ENCODE measurements around the gene MLH3. TPM values are rescaled to one million over a fixed set of nuclear protein-coding genes. Genes with fewer than 3 reads are reported as not detected.

MLH3 gene
- total and polyA plus RNA-seq, 4 donors = 5.8 to 29.7 (median 9.9) TPM

DNA sequence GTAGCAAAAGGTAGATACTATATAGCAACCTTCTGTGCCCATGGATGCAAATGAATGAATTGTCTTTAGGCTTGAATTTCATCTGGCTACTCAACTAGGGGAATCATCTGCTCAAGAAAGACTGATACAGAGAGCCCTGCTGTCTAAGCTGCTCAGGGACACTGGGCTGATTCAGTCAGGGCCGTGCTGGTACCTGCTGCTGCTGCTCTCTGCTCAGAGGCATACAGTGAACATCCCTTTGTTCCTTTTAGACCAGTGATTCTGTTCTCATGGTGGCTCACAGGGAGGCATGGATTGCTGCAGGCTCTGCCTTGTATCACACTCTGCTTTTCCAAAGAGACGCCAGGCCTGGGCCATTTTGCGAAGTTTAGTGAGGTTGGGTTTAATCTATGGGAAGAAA, 34.5 kb downstream of the MLH3 start (continued):
- no peak for TF ChIP-seq EGR1 (IDR thresholded peaks at IDR 0.05; ENCODE audit: low read depth in 2 of 2)
- TF ChIP-seq, protein P1, sequence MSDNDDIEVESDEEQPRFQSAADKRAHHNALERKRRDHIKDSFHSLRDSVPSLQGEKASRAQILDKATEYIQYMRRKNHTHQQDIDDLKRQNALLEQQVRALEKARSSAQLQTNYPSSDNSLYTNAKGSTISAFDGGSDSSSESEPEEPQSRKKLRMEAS (IDR thresholded peaks at IDR 0.05) = no peak
- TF ChIP-seq FOXA1 (IDR thresholded peaks at IDR 0.05) = no peak
- TF ChIP-seq TAF1 (conservative IDR thresholded peaks at IDR 0.05) = no peak
- TF ChIP-seq, protein P2, sequence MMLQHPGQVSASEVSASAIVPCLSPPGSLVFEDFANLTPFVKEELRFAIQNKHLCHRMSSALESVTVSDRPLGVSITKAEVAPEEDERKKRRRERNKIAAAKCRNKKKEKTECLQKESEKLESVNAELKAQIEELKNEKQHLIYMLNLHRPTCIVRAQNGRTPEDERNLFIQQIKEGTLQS (IDR thresholded peaks at IDR 0.05) = no peak
- TF ChIP-seq, protein P3, sequence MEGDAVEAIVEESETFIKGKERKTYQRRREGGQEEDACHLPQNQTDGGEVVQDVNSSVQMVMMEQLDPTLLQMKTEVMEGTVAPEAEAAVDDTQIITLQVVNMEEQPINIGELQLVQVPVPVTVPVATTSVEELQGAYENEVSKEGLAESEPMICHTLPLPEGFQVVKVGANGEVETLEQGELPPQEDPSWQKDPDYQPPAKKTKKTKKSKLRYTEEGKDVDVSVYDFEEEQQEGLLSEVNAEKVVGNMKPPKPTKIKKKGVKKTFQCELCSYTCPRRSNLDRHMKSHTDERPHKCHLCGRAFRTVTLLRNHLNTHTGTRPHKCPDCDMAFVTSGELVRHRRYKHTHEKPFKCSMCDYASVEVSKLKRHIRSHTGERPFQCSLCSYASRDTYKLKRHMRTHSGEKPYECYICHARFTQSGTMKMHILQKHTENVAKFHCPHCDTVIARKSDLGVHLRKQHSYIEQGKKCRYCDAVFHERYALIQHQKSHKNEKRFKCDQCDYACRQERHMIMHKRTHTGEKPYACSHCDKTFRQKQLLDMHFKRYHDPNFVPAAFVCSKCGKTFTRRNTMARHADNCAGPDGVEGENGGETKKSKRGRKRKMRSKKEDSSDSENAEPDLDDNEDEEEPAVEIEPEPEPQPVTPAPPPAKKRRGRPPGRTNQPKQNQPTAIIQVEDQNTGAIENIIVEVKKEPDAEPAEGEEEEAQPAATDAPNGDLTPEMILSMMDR (IDR thresholded peaks at IDR 0.05; ENCODE audit: low read depth, low read length, missing input control) = no peak

DNA sequence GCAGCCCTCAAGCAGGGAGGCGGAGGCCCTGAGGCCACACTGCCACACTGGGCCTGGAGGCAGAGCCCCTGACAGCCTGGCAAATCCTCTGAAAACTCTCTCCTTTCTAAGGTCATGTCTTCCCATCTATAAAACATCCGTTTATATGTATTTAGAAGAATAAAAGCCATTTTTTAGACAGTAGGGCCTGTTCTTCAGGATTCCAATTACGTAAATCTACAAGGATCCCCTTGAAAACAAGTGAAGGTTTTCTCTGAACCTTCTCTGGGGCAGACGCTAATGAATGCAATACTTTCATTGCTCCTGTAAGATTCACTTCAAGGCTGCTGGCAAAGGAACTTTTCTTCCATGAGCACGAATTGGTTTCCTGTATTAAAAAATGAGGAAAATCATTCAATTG, 35.8 kb downstream of the MLH3 start:
- no peaks in the 10 kb centered on the region for H3K9me3 ChIP-seq (ENCODE audit: control insufficient read depth in 4 of 4, low read length in 3 of 4)
- no peak overlapping the region for H3K9ac ChIP-seq (ENCODE audit: low read depth in 1 of 2, low read length in 2 of 2)
- WGBS = 93% methylated on average over 5 of the region's 5 CpGs
- no peaks in the 10 kb centered on the region for H3K4me1 ChIP-seq (ENCODE audit: control insufficient read depth in 4 of 4, insufficient read depth in 4 of 4, low read length in 3 of 4)
- H3K27me3 ChIP-seq (ENCODE audit: control insufficient read depth in 4 of 4, insufficient read depth in 4 of 4, low read length in 3 of 4) = no peaks in the 10 kb centered on the region
- TF ChIP-seq RAD21 (IDR thresholded peaks at IDR 0.05) (no peak), SP1 (IDR thresholded peaks at IDR 0.05) (no peak), FOXA1 (IDR thresholded peaks at IDR 0.05) (no peak), GABPA (IDR thresholded peaks at IDR 0.05 in 1 of 2, conservative IDR thresholded peaks at IDR 0.05 in 1 of 2) (no peak), YY1 (IDR thresholded peaks at IDR 0.05) (no peak), RXRA (IDR thresholded peaks at IDR 0.05) (no peak), FOXA2 (IDR thresholded peaks at IDR 0.05) (no peak), HNF4G (IDR thresholded peaks at IDR 0.05) (no peak), HNF4A (conservative IDR thresholded peaks at IDR 0.05) (no peak), NR2F2 (IDR thresholded peaks at IDR 0.05) (no peak), EGR1 (IDR thresholded peaks at IDR 0.05; ENCODE audit: low read depth in 2 of 2) (no peak)
- TF ChIP-seq, protein P4, sequence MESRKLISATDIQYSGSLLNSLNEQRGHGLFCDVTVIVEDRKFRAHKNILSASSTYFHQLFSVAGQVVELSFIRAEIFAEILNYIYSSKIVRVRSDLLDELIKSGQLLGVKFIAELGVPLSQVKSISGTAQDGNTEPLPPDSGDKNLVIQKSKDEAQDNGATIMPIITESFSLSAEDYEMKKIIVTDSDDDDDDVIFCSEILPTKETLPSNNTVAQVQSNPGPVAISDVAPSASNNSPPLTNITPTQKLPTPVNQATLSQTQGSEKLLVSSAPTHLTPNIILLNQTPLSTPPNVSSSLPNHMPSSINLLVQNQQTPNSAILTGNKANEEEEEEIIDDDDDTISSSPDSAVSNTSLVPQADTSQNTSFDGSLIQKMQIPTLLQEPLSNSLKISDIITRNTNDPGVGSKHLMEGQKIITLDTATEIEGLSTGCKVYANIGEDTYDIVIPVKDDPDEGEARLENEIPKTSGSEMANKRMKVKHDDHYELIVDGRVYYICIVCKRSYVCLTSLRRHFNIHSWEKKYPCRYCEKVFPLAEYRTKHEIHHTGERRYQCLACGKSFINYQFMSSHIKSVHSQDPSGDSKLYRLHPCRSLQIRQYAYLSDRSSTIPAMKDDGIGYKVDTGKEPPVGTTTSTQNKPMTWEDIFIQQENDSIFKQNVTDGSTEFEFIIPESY (IDR thresholded peaks at IDR 0.05) = no peak
- TF ChIP-seq, protein P3 (IDR thresholded peaks at IDR 0.05; ENCODE audit: low read depth, low read length, missing input control) = no peak
- TF ChIP-seq, protein P5, sequence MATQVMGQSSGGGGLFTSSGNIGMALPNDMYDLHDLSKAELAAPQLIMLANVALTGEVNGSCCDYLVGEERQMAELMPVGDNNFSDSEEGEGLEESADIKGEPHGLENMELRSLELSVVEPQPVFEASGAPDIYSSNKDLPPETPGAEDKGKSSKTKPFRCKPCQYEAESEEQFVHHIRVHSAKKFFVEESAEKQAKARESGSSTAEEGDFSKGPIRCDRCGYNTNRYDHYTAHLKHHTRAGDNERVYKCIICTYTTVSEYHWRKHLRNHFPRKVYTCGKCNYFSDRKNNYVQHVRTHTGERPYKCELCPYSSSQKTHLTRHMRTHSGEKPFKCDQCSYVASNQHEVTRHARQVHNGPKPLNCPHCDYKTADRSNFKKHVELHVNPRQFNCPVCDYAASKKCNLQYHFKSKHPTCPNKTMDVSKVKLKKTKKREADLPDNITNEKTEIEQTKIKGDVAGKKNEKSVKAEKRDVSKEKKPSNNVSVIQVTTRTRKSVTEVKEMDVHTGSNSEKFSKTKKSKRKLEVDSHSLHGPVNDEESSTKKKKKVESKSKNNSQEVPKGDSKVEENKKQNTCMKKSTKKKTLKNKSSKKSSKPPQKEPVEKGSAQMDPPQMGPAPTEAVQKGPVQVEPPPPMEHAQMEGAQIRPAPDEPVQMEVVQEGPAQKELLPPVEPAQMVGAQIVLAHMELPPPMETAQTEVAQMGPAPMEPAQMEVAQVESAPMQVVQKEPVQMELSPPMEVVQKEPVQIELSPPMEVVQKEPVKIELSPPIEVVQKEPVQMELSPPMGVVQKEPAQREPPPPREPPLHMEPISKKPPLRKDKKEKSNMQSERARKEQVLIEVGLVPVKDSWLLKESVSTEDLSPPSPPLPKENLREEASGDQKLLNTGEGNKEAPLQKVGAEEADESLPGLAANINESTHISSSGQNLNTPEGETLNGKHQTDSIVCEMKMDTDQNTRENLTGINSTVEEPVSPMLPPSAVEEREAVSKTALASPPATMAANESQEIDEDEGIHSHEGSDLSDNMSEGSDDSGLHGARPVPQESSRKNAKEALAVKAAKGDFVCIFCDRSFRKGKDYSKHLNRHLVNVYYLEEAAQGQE (IDR thresholded peaks at IDR 0.05) = no peak
- H3K4me3 ChIP-seq (ENCODE audit: low read depth in 1 of 3, low read length in 3 of 3) = no peak overlapping the region
- peaks cover 9 to 62% (median 37%) of the 10 kb centered on the region in 4 donors for H3K36me3 ChIP-seq (ENCODE audit: control insufficient read depth in 4 of 4, insufficient read depth in 3 of 4, low read depth in 1 of 4, low read length in 3 of 4)
- H3K27ac ChIP-seq (ENCODE audit: low read depth in 1 of 2, low read length in 2 of 2) = no peak overlapping the region
- DNase-seq (ENCODE audit: low spot score) = no peak

All from liver (tissue), 9 donors.